Endothelial cell of umbilical vein (primary cell): ENCODE data around the gene TIGD4. TPM values are rescaled to one million over a fixed set of nuclear protein-coding genes. Genes with fewer than 3 reads are reported as not detected.

Source experiments
- BruUV-seq: library from RNA; stranded (reverse); fragments of 400-500 nt; replicated peaks from 2 replicates; lab custom pipeline; 2021; lab: Mats Ljungman, UMichigan
- CTCF ChIA-PET: fragments of 300-600, 350-600 bp; sonication (Branson Sonifier 250); formaldehyde crosslinking; loops from one replicate; lab custom pipeline; 2021; ENCODE audit warnings: antibody characterized with exemption, inconsistent platforms; lab: Charles Lee
- POLR2A ChIA-PET: fragments of 300-600, 350-600 bp; sonication (Branson Sonifier 250); formaldehyde crosslinking; loops from one replicate; lab custom pipeline; 2021; ENCODE audit warnings: antibody characterized with exemption, inconsistent platforms; lab: Charles Lee
- DNase-seq: peaks from one replicate; pipeline ENCODE4 v3.0.0-alpha.2; 2011; ENCODE audit warnings: low read depth, low spot score
- FAIRE-seq: peaks from 2 replicates; lab custom pipeline; 2011; peaks lifted over from hg19 to GRCh38; lab: Jason Lieb, UNC
- H2AFZ ChIP-seq: 2 replicates; pipeline ENCODE4 v1.6.0; 2012; ENCODE audit warnings: low read depth, low read length, control low read depth, inconsistent platforms
- H3K27ac ChIP-seq: 2 replicates; pipeline ENCODE4 v1.5.1; 2011; ENCODE audit warnings: low read depth, mild to moderate bottlenecking, control low read depth, low read length, moderate library complexity; ENCODE audit not compliant: insufficient read depth
- H3K27me3 ChIP-seq, 2 experiments: 2 replicates each; pipeline versions ENCODE4 v1.6.0 to v1.6.1; 2011; ENCODE audit warnings: low read length in 2 of 2, mixed read lengths in 1 of 2; ENCODE audit not compliant: control insufficient read depth in 2 of 2, insufficient read depth in 2 of 2
- H3K36me3 ChIP-seq, 2 experiments: 2 replicates in 1 of 2; 3 replicates in 1 of 2; pipeline ENCODE4 v1.5.1; 2011; ENCODE audit warnings: low read length in 2 of 2, mild to moderate bottlenecking in 1 of 2, moderate library complexity in 1 of 2; ENCODE audit not compliant: control insufficient read depth in 2 of 2, insufficient read depth in 2 of 2; ENCODE audit errors: extremely low read depth in 1 of 2
- H3K4me1 ChIP-seq: 3 replicates; pipeline ENCODE4 v1.5.1; 2011; ENCODE audit warnings: mild to moderate bottlenecking, low read length; ENCODE audit not compliant: control insufficient read depth, insufficient read depth; ENCODE audit errors: extremely low read depth
- H3K4me2 ChIP-seq: 2 replicates; pipeline ENCODE4 v1.6.1; 2011; ENCODE audit warnings: low read length, control low read depth, mixed read lengths; ENCODE audit not compliant: insufficient read depth
- H3K4me3 ChIP-seq, 3 experiments: fragments of 200-600 bp in 1 of 3; sonication (generic), shearing (Covaris generic) in 1 of 3; replicated peaks in 1 of 3; 2 replicates each; pipeline ENCODE4 v1.5.1; 2011 to 2016; ENCODE audit warnings: control low read depth in 3 of 3, low read length in 3 of 3, mild to moderate bottlenecking in 2 of 3, inconsistent platforms in 1 of 3, low read depth in 1 of 3, moderate library complexity in 1 of 3; ENCODE audit not compliant: insufficient read depth in 1 of 3
- H3K79me2 ChIP-seq: 2 replicates; pipeline ENCODE4 v1.6.0; 2012; ENCODE audit warnings: low read length, inconsistent platforms; ENCODE audit not compliant: control insufficient read depth, insufficient read depth
- H3K9ac ChIP-seq: replicated peaks from 2 replicates; pipeline ENCODE3; 2011; ENCODE audit warnings: low read length, control low read depth; ENCODE audit not compliant: insufficient read depth; ENCODE audit errors: extremely low read depth
- H3K9me1 ChIP-seq: replicated peaks from 3 replicates; pipeline ENCODE4 v1.6.0; 2011; ENCODE audit warnings: mild to moderate bottlenecking, low read length; ENCODE audit not compliant: control insufficient read depth, insufficient read depth; ENCODE audit errors: extremely low read depth
- H3K9me3 ChIP-seq: replicated peaks from 2 replicates; pipeline ENCODE4 v1.5.1; 2012; ENCODE audit warnings: low read length, inconsistent platforms; ENCODE audit not compliant: control insufficient read depth, insufficient read depth
- H4K20me1 ChIP-seq: replicated peaks from 2 replicates; pipeline ENCODE3; 2011; ENCODE audit warnings: mild to moderate bottlenecking, low read length; ENCODE audit not compliant: control insufficient read depth, insufficient read depth; ENCODE audit errors: extremely low read depth
- EZH2 ChIP-seq: IDR thresholded peaks from 2 replicates; pipeline ENCODE4 v1.6.1; 2012; ENCODE audit warnings: borderline replicate concordance, low read depth, mild to moderate bottlenecking, moderate library complexity, low read length, inconsistent platforms; ENCODE audit not compliant: severe bottlenecking
- FOS ChIP-seq: IDR thresholded peaks from 2 replicates; pipeline ENCODE4 v1.6.1; 2011; ENCODE audit warnings: mild to moderate bottlenecking, low read length, moderate library complexity, borderline replicate concordance; ENCODE audit not compliant: insufficient read depth
- GATA2 ChIP-seq: IDR thresholded peaks from 2 replicates; pipeline ENCODE4 v1.7.0; 2011; ENCODE audit warnings: low read depth, mild to moderate bottlenecking, moderate library complexity, mixed read lengths, low read length; ENCODE audit not compliant: insufficient read length, insufficient read depth
- JUN ChIP-seq: IDR thresholded peaks from 2 replicates; pipeline ENCODE4 v1.6.1; 2011; ENCODE audit warnings: borderline replicate concordance, low read depth; ENCODE audit not compliant: insufficient read length, insufficient read depth
- MAX ChIP-seq: IDR thresholded peaks from 2 replicates; pipeline ENCODE4 v1.6.1; 2011; ENCODE audit not compliant: insufficient read depth, insufficient read length
- MYC ChIP-seq: IDR thresholded peaks from one replicate; pipeline ENCODE4 v1.6.1; 2011; ENCODE audit warnings: mild to moderate bottlenecking, low read depth, low read length
- POLR2A ChIP-seq: IDR thresholded peaks from 2 replicates; pipeline ENCODE4 v1.6.1; 2012; ENCODE audit warnings: low read depth, mild to moderate bottlenecking, control low read depth, low read length
- POLR2AphosphoS5 ChIP-seq: IDR thresholded peaks from 2 replicates; pipeline ENCODE4 v1.6.1; 2012; ENCODE audit warnings: low read depth, mild to moderate bottlenecking, control low read depth, low read length, moderate library complexity; ENCODE audit not compliant: insufficient read depth
- dilution Hi-C: fragments of 300-500 bp; cut with MboI; formaldehyde crosslinking; loops from one replicate; pipeline ENCODE4 v1.15.0; 2019; ENCODE audit warnings: low sequenced_read_pairs; ENCODE audit not compliant: extremely low pct_ligation_motif_present
- intact Hi-C: fragments of 100-400 bp; cut with micrococcal nuclease; formaldehyde crosslinking; loops from one replicate; pipeline ENCODE4 v1.10.0; 2022
- polyA plus RNA-seq, 4 experiments: library from polyadenylated mRNA; depleted of rRNA in 3 of 4; stranded (reverse) in 3 of 4; unstranded in 1 of 4; fragments of >200 nt; gene quantifications; 2 replicates each; pipeline versions ENCODE4 v1.2.1 to v1.2.3, GENCODE V29; 2011 to 2012; ENCODE audit warnings: missing spikeins in 1 of 4
- total RNA-seq: library from RNA; stranded (reverse); gene quantifications from 2 replicates; pipeline ENCODE4 v1.2.3, GENCODE V29; 2021
- TF ChIP-seq, protein P1 (sequence below), 2 donors: IDR thresholded peaks; 1 replicate in 1 of 2; 2 replicates in 1 of 2; pipeline ENCODE4 v1.5.1; 2011; ENCODE audit warnings: low read length in 2 of 2, mild to moderate bottlenecking in 2 of 2, moderate library complexity in 2 of 2, control low read depth in 1 of 2, inconsistent platforms in 1 of 2, low read depth in 1 of 2; ENCODE audit not compliant: insufficient read depth in 1 of 2; ENCODE audit errors: extremely low read depth in 1 of 2

Gene TIGD4
- total and polyA plus RNA-seq, 2 donors (not counting 3 experiments of a cell fraction or from before 2014, with no cell fraction given): 0.03 to 0.18 TPM

DNA sequence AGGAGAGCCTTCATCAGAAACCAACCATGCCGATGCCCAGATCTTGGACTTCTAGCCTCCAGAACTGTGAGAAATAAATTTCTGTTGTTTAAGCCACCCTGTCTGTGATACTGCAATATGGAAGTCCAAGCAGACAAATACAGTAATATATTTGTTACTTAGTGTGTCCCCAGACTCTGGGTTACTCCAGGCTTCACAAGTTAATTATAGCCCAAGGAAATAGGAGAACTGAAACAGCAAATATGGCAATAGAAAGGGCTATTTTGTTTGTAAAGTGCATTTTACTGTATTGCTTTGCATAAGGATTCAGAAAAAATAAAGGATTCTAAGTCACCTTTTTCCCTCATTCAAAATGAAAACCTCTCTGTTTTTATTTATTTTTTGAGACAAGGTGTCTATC, 15.7 kb downstream of the TIGD4 start:
- Histone ChIP-seq H3K9me1 (no peaks in the 10 kb centered on the region), H3K9me3 (no peaks in the 10 kb centered on the region), H3K4me2 (no peak overlapping the region), H3K27me3 (peaks cover 0 to 7% of the 10 kb centered on the region in 2 experiments), H3K79me2 (no peaks in the 10 kb centered on the region), H3K9ac (no peak overlapping the region), H3K27ac (no peak overlapping the region), H3K4me1 (no peaks in the 10 kb centered on the region), H2AFZ (no peak overlapping the region), H4K20me1 (no peaks in the 10 kb centered on the region), H3K4me3 (no peak overlapping the region), H3K36me3 (no peaks in the 10 kb centered on the region)
- no peak for FAIRE-seq
- BruUV-seq: no TSS peak
- TF ChIP-seq, protein P1, sequence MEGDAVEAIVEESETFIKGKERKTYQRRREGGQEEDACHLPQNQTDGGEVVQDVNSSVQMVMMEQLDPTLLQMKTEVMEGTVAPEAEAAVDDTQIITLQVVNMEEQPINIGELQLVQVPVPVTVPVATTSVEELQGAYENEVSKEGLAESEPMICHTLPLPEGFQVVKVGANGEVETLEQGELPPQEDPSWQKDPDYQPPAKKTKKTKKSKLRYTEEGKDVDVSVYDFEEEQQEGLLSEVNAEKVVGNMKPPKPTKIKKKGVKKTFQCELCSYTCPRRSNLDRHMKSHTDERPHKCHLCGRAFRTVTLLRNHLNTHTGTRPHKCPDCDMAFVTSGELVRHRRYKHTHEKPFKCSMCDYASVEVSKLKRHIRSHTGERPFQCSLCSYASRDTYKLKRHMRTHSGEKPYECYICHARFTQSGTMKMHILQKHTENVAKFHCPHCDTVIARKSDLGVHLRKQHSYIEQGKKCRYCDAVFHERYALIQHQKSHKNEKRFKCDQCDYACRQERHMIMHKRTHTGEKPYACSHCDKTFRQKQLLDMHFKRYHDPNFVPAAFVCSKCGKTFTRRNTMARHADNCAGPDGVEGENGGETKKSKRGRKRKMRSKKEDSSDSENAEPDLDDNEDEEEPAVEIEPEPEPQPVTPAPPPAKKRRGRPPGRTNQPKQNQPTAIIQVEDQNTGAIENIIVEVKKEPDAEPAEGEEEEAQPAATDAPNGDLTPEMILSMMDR (IDR thresholded peaks at IDR 0.05; ENCODE audit: extremely low read depth in 1 of 2, insufficient read depth in 1 of 2, low read depth in 1 of 2, low read length in 2 of 2): no peak
- no peak for TF ChIP-seq POLR2A
- TF ChIP-seq JUN: no peak
- no peak for TF ChIP-seq EZH2
- no peak for TF ChIP-seq GATA2
- TF ChIP-seq POLR2AphosphoS5: no peak
- no peak for TF ChIP-seq MYC
- no peak for TF ChIP-seq MAX
- TF ChIP-seq FOS: no peak
- intact Hi-C loops (no loop called here), dilution Hi-C loops (no loop called here)
- ChIA-PET CTCF (interaction anchor here (0.9 kb wide), 1 partner anchor 10 kb away, joined by 3 read pairs; no protein-coding TSS in a partner anchor), POLR2A (no interaction called here)
- DNase-seq: no peak
